ENCODE data around the gene CRACDL. TPM values are rescaled to one million over a fixed set of nuclear protein-coding genes. Genes with fewer than 3 reads are reported as not detected.

CRACDL gene
- total and polyA plus RNA-seq, 2 of the 13 experiments (the other 11 are each of a cell fraction or from before 2014, with no cell fraction given), result 0.15 to 0.26 TPM

DNA sequence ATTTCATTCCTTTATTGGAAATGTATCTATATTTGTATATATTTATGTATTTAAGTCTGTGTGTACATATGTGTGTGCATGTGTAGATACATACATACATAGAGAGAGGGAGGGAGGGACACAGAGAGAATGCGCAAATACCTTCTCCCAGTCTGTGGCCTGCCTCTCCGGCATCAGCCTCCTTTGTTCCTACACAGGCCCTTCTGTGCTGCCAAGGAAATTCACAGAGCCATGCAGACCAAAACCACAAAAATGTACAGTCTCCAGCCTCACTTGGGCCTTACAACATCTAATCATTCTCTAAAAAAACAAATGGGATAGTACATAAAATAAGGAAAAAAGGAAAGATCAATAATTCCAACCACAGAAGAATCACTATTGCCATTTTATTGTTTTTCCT is 8.8 kb upstream of the CRACDL start:
- no peak overlapping the region for H3K27ac ChIP-seq (ENCODE audit: extremely low read length, insufficient read depth, low read length)
- no peak overlapping the region for H3K9ac ChIP-seq (ENCODE audit: insufficient read depth, low read depth, low read length)
- ChIA-PET POLR2A (no interaction called here), CTCF (ENCODE audit: low intra/inter-chr PET ratio, low total read pairs) (no interaction called here)
- no peaks in the 10 kb centered on the region for H3K36me3 ChIP-seq (replicated peaks in 1 of 2; ENCODE audit: control insufficient read depth in 1 of 2, insufficient read depth in 2 of 2, low read length in 2 of 2)
- H3K4me1 ChIP-seq (ENCODE audit: insufficient read depth, low read length), result peaks cover 11% of the 10 kb centered on the region
- no peaks in the 10 kb centered on the region for H4K20me1 ChIP-seq (ENCODE audit: insufficient read depth, low read length)
- no peak overlapping the region for H3K4me3 ChIP-seq (replicated peaks in 1 of 3; ENCODE audit: insufficient read depth in 1 of 3, low read depth in 2 of 3, low read length in 3 of 3)
- no peaks in the 10 kb centered on the region for H3K9me3 ChIP-seq (ENCODE audit: low read length)
- FAIRE-seq (no peak), DNase-seq (ENCODE audit: low spot score) (no peak), ATAC-seq (no peak)
- H3K4me2 ChIP-seq (ENCODE audit: low read depth, low read length), result no peak overlapping the region
- H2AFZ ChIP-seq (ENCODE audit: low read length), result no peak overlapping the region
- no TSS peak for BruUV-seq (replicated peaks)
- H3K27me3 ChIP-seq (ENCODE audit: control insufficient read depth in 1 of 2, insufficient read depth in 2 of 2, low read length in 2 of 2), result peaks cover 4 to 13% of the 10 kb centered on the region in 2 experiments; a peak in 3 of 5 replicates
- TF ChIP-seq MYC (CRISPR knock-in tag; IDR thresholded peaks at IDR 0.05; ENCODE audit: borderline replicate concordance) (no peak), ZNF317 (CRISPR knock-in tag; IDR thresholded peaks at IDR 0.05) (no peak), CCAR2 (optimal IDR thresholded peaks at IDR 0.05; ENCODE audit: low read depth, low read length) (no peak), ZNF234 (CRISPR knock-in tag; conservative IDR thresholded peaks at IDR 0.05) (no peak), NCOR1 (IDR thresholded peaks at IDR 0.05; ENCODE audit: borderline replicate concordance, low read length) (no peak), SIN3A (IDR thresholded peaks at IDR 0.05; ENCODE audit: borderline replicate concordance, low read depth, low read length) (no peak), NPAS2 (CRISPR knock-in tag; IDR thresholded peaks at IDR 0.05; ENCODE audit: borderline replicate concordance) (no peak), TCF7 (IDR thresholded peaks at IDR 0.05; ENCODE audit: low read depth) (no peak), RNF2 (conservative IDR thresholded peaks at IDR 0.05; ENCODE audit: low read depth) (no peak), ZNF20 (CRISPR knock-in tag; IDR thresholded peaks at IDR 0.05) (no peak), EP300 (IDR thresholded peaks at IDR 0.05; ENCODE audit: low read depth in 2 of 2, low read length in 2 of 2) (no peak), EP300 (CRISPR knock-in tag; IDR thresholded peaks at IDR 0.05; ENCODE audit: borderline replicate concordance) (no peak), EED (CRISPR knock-in tag; IDR thresholded peaks at IDR 0.05) (no peak)
- TF ChIP-seq, protein P1, sequence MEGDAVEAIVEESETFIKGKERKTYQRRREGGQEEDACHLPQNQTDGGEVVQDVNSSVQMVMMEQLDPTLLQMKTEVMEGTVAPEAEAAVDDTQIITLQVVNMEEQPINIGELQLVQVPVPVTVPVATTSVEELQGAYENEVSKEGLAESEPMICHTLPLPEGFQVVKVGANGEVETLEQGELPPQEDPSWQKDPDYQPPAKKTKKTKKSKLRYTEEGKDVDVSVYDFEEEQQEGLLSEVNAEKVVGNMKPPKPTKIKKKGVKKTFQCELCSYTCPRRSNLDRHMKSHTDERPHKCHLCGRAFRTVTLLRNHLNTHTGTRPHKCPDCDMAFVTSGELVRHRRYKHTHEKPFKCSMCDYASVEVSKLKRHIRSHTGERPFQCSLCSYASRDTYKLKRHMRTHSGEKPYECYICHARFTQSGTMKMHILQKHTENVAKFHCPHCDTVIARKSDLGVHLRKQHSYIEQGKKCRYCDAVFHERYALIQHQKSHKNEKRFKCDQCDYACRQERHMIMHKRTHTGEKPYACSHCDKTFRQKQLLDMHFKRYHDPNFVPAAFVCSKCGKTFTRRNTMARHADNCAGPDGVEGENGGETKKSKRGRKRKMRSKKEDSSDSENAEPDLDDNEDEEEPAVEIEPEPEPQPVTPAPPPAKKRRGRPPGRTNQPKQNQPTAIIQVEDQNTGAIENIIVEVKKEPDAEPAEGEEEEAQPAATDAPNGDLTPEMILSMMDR (CRISPR knock-in tag; IDR thresholded peaks at IDR 0.05), result no peak
- TF ChIP-seq, protein P2, sequence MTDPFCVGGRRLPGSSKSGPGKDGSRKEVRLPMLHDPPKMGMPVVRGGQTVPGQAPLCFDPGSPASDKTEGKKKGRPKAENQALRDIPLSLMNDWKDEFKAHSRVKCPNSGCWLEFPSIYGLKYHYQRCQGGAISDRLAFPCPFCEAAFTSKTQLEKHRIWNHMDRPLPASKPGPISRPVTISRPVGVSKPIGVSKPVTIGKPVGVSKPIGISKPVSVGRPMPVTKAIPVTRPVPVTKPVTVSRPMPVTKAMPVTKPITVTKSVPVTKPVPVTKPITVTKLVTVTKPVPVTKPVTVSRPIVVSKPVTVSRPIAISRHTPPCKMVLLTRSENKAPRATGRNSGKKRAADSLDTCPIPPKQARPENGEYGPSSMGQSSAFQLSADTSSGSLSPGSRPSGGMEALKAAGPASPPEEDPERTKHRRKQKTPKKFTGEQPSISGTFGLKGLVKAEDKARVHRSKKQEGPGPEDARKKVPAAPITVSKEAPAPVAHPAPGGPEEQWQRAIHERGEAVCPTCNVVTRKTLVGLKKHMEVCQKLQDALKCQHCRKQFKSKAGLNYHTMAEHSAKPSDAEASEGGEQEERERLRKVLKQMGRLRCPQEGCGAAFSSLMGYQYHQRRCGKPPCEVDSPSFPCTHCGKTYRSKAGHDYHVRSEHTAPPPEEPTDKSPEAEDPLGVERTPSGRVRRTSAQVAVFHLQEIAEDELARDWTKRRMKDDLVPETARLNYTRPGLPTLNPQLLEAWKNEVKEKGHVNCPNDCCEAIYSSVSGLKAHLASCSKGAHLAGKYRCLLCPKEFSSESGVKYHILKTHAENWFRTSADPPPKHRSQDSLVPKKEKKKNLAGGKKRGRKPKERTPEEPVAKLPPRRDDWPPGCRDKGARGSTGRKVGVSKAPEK (CRISPR knock-in tag; IDR thresholded peaks at IDR 0.05; ENCODE audit: borderline replicate concordance), result no peak
- TF ChIP-seq, protein P3, sequence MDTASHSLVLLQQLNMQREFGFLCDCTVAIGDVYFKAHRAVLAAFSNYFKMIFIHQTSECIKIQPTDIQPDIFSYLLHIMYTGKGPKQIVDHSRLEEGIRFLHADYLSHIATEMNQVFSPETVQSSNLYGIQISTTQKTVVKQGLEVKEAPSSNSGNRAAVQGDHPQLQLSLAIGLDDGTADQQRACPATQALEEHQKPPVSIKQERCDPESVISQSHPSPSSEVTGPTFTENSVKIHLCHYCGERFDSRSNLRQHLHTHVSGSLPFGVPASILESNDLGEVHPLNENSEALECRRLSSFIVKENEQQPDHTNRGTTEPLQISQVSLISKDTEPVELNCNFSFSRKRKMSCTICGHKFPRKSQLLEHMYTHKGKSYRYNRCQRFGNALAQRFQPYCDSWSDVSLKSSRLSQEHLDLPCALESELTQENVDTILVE (CRISPR knock-in tag; IDR thresholded peaks at IDR 0.05), result no peak
- intact Hi-C loops (cut with micrococcal nuclease; ENCODE audit: unreplicated experiment) (loop anchor here (5.0 to 10.0 kb wide), 2 partner anchors 120 to 1353 kb away; no protein-coding TSS in a partner anchor), in situ Hi-C loops (cut with HindIII; ENCODE audit: extremely low pct_ligation_motif_present, low pct_unique_long_range_greater_than_20kb) (no loop called here)
- H3K79me2 ChIP-seq (ENCODE audit: insufficient read depth, low read length), result no peaks in the 10 kb centered on the region
- WGBS (ENCODE audit: low lambda C conversion rate), result 79% methylated on average over 2 of the region's 2 CpGs
